Gastroesophageal sphincter (tissue), 3 donors: Measurements from ENCODE around the gene INKA2.

Source experiments
- CTCF ChIP-seq, 4 experiments: fragments of 200-600 bp in 2 of 4; fragments of 450-650 bp in 2 of 4; sonication (generic) in 1 of 4; IDR thresholded peaks; one replicate each; pipeline ENCODE4 v1.5.1; 2017 to 2019; ENCODE audit warnings: antibody characterized with exemption in 4 of 4, mild to moderate bottlenecking in 2 of 4, moderate library complexity in 2 of 4
- POLR2A ChIP-seq, 2 donors: fragments of 450-650 bp; IDR thresholded peaks; one replicate each; pipeline ENCODE4 v1.6.1; 2017; ENCODE audit warnings: antibody characterized with exemption in 2 of 2, mild to moderate bottlenecking in 2 of 2, moderate library complexity in 1 of 2

GRCh38 chr1:111723871-111724270 lies 15.3 kb downstream of the INKA2 start:
- TF ChIP-seq POLR2A (IDR thresholded peaks at IDR 0.05) (no peak), CTCF (IDR thresholded peaks at IDR 0.05) (no peak)
